HepG2 (cell line): ENCODE results near the gene STPG4. TPM values are rescaled to one million over a fixed set of nuclear protein-coding genes. Genes with fewer than 3 reads are reported as not detected.

Experiments
- BCL6 ChIP-seq: IDR thresholded peaks from 2 replicates; pipeline ENCODE4 v1.6.1; 2016; ENCODE audit warnings: missing genetic modification reagents, missing compliant biosample characterization
- GLI4 ChIP-seq: sonication (generic); formaldehyde crosslinking; IDR thresholded peaks from 2 replicates; pipeline ENCODE4 v1.5.1; 2020; ENCODE audit warnings: missing genetic modification reagents, mild to moderate bottlenecking, moderate library complexity, borderline replicate concordance
- GZF1 ChIP-seq: sonication (generic); formaldehyde crosslinking; IDR thresholded peaks from 2 replicates; pipeline ENCODE4 v1.5.1; 2020; ENCODE audit warnings: mild to moderate bottlenecking, missing genetic modification reagents
- HDAC1 ChIP-seq: sonication (generic); formaldehyde crosslinking; IDR thresholded peaks from 2 replicates; pipeline ENCODE4 v1.5.1; 2020; ENCODE audit warnings: mild to moderate bottlenecking, missing genetic modification reagents
- KDM1A ChIP-seq: IDR thresholded peaks from 2 replicates; pipeline ENCODE4 v1.6.1; 2016; ENCODE audit warnings: missing compliant biosample characterization
- KLF11 ChIP-seq: IDR thresholded peaks from 2 replicates; pipeline ENCODE4 v1.6.1; 2016; ENCODE audit warnings: missing compliant biosample characterization
- MTA3 ChIP-seq: sonication (generic); formaldehyde crosslinking; IDR thresholded peaks from 2 replicates; pipeline ENCODE4 v1.4.0; 2020; ENCODE audit warnings: missing genetic modification reagents
- RCOR2 ChIP-seq: IDR thresholded peaks from 2 replicates; pipeline ENCODE4 v1.6.1; 2016; ENCODE audit warnings: missing biosample characterization, missing genetic modification reagents
- SCMH1 ChIP-seq: sonication (generic); formaldehyde crosslinking; IDR thresholded peaks from 2 replicates; pipeline ENCODE4 v1.9.0; 2021; ENCODE audit warnings: missing genetic modification reagents, mild to moderate bottlenecking, borderline replicate concordance
- STAG1 ChIP-seq: sonication (generic); formaldehyde crosslinking; IDR thresholded peaks from 2 replicates; pipeline ENCODE4 v1.4.0; 2020; ENCODE audit warnings: missing genetic modification reagents
- ZNF205 ChIP-seq: IDR thresholded peaks from 2 replicates; pipeline ENCODE4 v1.6.1; 2018; ENCODE audit warnings: missing biosample characterization, missing genetic modification reagents
- ZNF75D ChIP-seq: sonication (generic); formaldehyde crosslinking; IDR thresholded peaks from 2 replicates; pipeline ENCODE4 v1.8.1; 2023; ENCODE audit warnings: missing genetic modification reagents, mild to moderate bottlenecking, borderline replicate concordance
- ZSCAN30 ChIP-seq: sonication (generic); formaldehyde crosslinking; IDR thresholded peaks from 2 replicates; pipeline ENCODE4 v1.5.0; 2020; ENCODE audit warnings: mild to moderate bottlenecking, missing genetic modification reagents
- polyA plus RNA-seq, 8 experiments: library from polyadenylated mRNA; depleted of rRNA in 3 of 8; stranded (reverse) in 7 of 8; unstranded in 1 of 8; fragments of >200 nt; fragmentation: Illumina TruSeq in 4 of 8; extraction: Trizol in 4 of 8; gene quantifications; 2 replicates each; pipeline versions ENCODE4 v1.2.1 to v1.2.3, GENCODE V29; 2011 to 2016; ENCODE audit warnings: low read depth in 4 of 8, missing spikeins in 1 of 8, mixed read lengths in 1 of 8; ENCODE audit not compliant: insufficient read depth in 1 of 8
- total RNA-seq, 5 experiments: library from RNA; depleted of rRNA; stranded (reverse); fragments of >200 nt; fragmentation: Illumina TruSeq; extraction: Trizol; gene quantifications; 2 replicates each; pipeline ENCODE4 v1.2.3, GENCODE V29; 2016; ENCODE audit warnings: low read depth in 1 of 5
- TF ChIP-seq, protein P1 (sequence below): IDR thresholded peaks from 2 replicates; pipeline ENCODE4 v1.6.1; 2016; ENCODE audit warnings: low read depth, borderline replicate concordance
- TF ChIP-seq, protein P2 (sequence below): sonication (generic); formaldehyde crosslinking; IDR thresholded peaks from 2 replicates; pipeline ENCODE4 v1.4.0; 2020; ENCODE audit warnings: mild to moderate bottlenecking, missing genetic modification reagents
- TF ChIP-seq, protein P3 (sequence below): sonication (generic); formaldehyde crosslinking; IDR thresholded peaks from 2 replicates; pipeline ENCODE4 v1.5.0; 2020; ENCODE audit warnings: missing genetic modification reagents
- TF ChIP-seq, protein P4 (sequence below): sonication (generic); formaldehyde crosslinking; IDR thresholded peaks from 2 replicates; pipeline ENCODE4 v1.8.1; 2023; ENCODE audit warnings: mild to moderate bottlenecking, missing genetic modification reagents
- TF ChIP-seq, protein P5 (sequence below), 2 experiments: IDR thresholded peaks; 2 replicates each; pipeline ENCODE4 v1.6.1; 2011 to 2012; ENCODE audit warnings: low read length in 2 of 2, borderline replicate concordance in 1 of 2, low read depth in 1 of 2, mild to moderate bottlenecking in 1 of 2, moderate library complexity in 1 of 2
- TF ChIP-seq, protein P6 (sequence below): sonication (generic); formaldehyde crosslinking; IDR thresholded peaks from 2 replicates; pipeline ENCODE4 v1.8.0; 2023; ENCODE audit warnings: mild to moderate bottlenecking, missing genetic modification reagents

The STPG4 gene
- total and polyA plus RNA-seq, 2 of the 13 experiments (the other 11 are each of a cell fraction or from before 2014, with no cell fraction given), result 0.11 to 0.15 TPM

DNA sequence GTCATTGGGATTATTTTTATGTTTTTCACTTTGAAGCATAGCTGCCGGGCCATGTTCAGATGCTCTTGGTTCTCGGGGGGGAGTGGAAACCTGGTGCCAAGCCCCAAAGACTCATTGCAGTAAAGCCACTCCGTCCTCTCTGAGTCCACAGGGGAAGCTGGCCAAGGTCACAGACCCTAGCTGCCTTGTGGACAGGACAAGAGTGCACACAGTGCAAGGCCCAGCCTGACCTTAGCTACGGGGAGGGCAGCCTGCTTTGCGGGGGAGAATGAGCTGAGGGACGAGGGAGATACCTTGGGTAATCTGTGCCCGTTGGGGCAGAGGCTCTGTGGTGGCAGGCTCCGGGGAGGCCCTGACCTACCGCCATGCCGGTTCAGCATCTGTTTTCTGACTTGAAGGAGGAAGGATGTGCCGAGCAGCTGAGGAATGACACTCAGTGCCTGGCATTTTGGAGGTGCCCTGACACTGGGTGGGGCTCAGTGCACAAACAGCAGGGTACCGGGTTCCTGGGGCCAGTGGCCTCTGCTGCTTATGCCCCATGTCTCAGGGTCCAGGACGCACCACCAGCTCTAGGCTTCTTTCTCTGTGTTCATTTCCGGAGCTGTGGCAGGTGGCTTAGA lies 87.2 kb downstream of the STPG4 start (continued):
- TF ChIP-seq GLI4, result no peak
- TF ChIP-seq BCL6, result peak; percentile 67
- TF ChIP-seq RCOR2 (CRISPR knock-in tag), result peak; percentile 76; the same call in 1 of the 2 replicates
- TF ChIP-seq MTA3 (CRISPR knock-in tag), result no peak
- TF ChIP-seq STAG1 (CRISPR knock-in tag), result peak; percentile 43; the same call in 1 of the 2 replicates
- no peak for TF ChIP-seq GZF1 (CRISPR knock-in tag)
- no peak for TF ChIP-seq SCMH1
- peak; percentile 84 for TF ChIP-seq HDAC1 (CRISPR knock-in tag)
- no peak for TF ChIP-seq ZNF75D (CRISPR knock-in tag)
- TF ChIP-seq ZNF205, result no peak
- TF ChIP-seq ZSCAN30, result no peak
- no peak for TF ChIP-seq KLF11 (CRISPR knock-in tag)
- TF ChIP-seq, protein P1, sequence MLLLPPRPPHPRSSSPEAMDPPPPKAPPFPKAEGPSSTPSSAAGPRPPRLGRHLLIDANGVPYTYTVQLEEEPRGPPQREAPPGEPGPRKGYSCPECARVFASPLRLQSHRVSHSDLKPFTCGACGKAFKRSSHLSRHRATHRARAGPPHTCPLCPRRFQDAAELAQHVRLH, result no peak
- TF ChIP-seq, protein P2, sequence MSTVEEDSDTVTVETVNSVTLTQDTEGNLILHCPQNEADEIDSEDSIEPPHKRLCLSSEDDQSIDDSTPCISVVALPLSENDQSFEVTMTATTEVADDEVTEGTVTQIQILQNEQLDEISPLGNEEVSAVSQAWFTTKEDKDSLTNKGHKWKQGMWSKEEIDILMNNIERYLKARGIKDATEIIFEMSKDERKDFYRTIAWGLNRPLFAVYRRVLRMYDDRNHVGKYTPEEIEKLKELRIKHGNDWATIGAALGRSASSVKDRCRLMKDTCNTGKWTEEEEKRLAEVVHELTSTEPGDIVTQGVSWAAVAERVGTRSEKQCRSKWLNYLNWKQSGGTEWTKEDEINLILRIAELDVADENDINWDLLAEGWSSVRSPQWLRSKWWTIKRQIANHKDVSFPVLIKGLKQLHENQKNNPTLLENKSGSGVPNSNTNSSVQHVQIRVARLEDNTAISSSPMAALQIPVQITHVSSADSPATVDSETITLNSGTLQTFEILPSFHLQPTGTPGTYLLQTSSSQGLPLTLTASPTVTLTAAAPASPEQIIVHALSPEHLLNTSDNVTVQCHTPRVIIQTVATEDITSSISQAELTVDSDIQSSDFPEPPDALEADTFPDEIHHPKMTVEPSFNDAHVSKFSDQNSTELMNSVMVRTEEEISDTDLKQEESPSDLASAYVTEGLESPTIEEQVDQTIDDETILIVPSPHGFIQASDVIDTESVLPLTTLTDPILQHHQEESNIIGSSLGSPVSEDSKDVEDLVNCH, result 0 out of 2 replicates have a peak, but pooled peaks have one; percentile 53
- 0 out of 2 replicates have a peak, but pooled peaks have one; percentile 47 for TF ChIP-seq KDM1A
- TF ChIP-seq, protein P3, sequence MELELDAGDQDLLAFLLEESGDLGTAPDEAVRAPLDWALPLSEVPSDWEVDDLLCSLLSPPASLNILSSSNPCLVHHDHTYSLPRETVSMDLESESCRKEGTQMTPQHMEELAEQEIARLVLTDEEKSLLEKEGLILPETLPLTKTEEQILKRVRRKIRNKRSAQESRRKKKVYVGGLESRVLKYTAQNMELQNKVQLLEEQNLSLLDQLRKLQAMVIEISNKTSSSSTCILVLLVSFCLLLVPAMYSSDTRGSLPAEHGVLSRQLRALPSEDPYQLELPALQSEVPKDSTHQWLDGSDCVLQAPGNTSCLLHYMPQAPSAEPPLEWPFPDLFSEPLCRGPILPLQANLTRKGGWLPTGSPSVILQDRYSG, result no peak
- TF ChIP-seq, protein P4, sequence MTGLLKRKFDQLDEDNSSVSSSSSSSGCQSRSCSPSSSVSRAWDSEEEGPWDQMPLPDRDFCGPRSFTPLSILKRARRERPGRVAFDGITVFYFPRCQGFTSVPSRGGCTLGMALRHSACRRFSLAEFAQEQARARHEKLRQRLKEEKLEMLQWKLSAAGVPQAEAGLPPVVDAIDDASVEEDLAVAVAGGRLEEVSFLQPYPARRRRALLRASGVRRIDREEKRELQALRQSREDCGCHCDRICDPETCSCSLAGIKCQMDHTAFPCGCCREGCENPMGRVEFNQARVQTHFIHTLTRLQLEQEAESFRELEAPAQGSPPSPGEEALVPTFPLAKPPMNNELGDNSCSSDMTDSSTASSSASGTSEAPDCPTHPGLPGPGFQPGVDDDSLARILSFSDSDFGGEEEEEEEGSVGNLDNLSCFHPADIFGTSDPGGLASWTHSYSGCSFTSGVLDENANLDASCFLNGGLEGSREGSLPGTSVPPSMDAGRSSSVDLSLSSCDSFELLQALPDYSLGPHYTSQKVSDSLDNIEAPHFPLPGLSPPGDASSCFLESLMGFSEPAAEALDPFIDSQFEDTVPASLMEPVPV, result no peak
- TF ChIP-seq, protein P5, sequence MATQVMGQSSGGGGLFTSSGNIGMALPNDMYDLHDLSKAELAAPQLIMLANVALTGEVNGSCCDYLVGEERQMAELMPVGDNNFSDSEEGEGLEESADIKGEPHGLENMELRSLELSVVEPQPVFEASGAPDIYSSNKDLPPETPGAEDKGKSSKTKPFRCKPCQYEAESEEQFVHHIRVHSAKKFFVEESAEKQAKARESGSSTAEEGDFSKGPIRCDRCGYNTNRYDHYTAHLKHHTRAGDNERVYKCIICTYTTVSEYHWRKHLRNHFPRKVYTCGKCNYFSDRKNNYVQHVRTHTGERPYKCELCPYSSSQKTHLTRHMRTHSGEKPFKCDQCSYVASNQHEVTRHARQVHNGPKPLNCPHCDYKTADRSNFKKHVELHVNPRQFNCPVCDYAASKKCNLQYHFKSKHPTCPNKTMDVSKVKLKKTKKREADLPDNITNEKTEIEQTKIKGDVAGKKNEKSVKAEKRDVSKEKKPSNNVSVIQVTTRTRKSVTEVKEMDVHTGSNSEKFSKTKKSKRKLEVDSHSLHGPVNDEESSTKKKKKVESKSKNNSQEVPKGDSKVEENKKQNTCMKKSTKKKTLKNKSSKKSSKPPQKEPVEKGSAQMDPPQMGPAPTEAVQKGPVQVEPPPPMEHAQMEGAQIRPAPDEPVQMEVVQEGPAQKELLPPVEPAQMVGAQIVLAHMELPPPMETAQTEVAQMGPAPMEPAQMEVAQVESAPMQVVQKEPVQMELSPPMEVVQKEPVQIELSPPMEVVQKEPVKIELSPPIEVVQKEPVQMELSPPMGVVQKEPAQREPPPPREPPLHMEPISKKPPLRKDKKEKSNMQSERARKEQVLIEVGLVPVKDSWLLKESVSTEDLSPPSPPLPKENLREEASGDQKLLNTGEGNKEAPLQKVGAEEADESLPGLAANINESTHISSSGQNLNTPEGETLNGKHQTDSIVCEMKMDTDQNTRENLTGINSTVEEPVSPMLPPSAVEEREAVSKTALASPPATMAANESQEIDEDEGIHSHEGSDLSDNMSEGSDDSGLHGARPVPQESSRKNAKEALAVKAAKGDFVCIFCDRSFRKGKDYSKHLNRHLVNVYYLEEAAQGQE (IDR thresholded peaks at IDR 0.05; ENCODE audit: borderline replicate concordance in 1 of 2, low read depth in 1 of 2, low read length in 2 of 2), result no peak
- TF ChIP-seq, protein P6, sequence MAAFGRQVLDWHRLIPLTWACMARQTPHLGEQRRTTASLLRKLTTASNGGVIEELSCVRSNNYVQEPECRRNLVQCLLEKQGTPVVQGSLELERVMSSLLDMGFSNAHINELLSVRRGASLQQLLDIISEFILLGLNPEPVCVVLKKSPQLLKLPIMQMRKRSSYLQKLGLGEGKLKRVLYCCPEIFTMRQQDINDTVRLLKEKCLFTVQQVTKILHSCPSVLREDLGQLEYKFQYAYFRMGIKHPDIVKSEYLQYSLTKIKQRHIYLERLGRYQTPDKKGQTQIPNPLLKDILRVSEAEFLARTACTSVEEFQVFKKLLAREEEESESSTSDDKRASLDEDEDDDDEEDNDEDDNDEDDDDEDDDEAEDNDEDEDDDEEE (CRISPR knock-in tag), result no peak
